KG1 (cell line): ENCODE data around the gene NABP1.
"Not testable (repeated sequence)": the region's sequence is repeated elsewhere in the genome, so short reads cannot be mapped to it uniquely, and the experiment has no call there.

Experiments
- DNase-seq: peaks from one replicate; lab custom pipeline; 2025; lab: John Stamatoyannopoulos, UW

Gene NABP1

GRCh38 chr2:191677646-191678436, at the start of gene NABP1:
TSS of gene NABP1 (plus strand) at chr2:191678136. CDS start at chr2:191678615, 479 bp downstream.
- peak; percentile 94 for DNase-seq

- no peak for DNase-seq
These were observed 48.9 kb upstream of the NABP1 start for GRCh38 chr2:191629001-191629453.

- no peak for DNase-seq
These were observed 47.8 kb upstream of the NABP1 start for GRCh38 chr2:191629976-191630712.

DNA sequence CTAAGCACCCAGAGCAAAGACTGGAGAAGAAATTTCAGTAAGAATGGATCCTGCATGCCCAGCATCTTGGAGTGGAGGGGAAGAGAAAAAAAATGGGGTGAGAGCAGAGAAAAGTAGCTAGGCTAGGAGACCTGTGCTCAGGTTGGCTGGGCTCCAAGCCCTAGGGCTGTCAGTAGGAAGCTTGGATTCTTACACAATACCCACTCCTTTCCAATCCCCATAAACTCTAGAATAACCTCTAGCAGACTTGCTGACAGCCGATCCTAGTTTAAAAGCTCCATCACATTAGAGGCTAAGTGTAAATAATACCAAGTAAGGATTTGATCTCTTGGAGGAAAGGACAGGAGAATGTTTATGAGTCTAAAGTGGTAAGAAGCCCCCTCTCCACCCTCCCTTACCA, 46.2 kb upstream of the NABP1 start:
- no peak for DNase-seq

DNA sequence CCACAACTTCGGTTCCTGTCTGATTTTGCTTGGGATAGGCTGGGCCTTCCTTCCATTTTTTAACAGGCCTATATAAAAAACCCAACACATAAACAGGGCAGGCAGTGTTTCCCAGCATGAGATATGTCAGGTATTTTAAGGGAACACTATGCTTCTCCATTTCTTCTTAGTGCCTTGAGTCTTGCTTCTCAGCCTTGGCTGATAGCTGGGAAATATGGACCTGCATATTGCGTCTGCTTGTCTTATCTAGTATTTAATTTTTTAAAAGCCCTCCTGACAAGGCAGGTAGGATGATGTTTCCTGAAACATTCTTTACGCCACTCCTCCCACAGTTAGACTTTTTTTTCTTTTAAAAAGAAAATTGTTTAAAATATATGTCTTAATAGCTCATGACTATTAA, 45.5 kb upstream of the NABP1 start:
- no peak for DNase-seq

DNA sequence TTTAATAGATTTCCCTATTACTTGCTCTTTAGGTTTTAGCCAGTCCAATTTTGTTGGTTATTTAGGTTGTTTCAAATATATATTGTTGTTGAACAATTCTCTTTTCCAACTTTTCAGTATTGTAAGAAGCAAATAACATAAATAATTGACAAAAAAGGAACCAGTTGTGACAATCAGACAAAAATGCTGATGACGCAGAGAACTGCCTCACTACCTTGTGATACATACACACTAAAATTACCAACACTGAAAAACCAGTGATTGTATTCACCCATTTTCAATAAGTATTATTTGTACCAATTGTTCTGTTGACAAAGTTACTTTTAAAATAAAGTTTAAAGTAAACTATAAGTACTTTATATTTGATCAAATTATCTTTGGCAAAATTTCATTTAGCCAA, 43.1 kb upstream of the NABP1 start:
- DNase-seq = no peak

DNA sequence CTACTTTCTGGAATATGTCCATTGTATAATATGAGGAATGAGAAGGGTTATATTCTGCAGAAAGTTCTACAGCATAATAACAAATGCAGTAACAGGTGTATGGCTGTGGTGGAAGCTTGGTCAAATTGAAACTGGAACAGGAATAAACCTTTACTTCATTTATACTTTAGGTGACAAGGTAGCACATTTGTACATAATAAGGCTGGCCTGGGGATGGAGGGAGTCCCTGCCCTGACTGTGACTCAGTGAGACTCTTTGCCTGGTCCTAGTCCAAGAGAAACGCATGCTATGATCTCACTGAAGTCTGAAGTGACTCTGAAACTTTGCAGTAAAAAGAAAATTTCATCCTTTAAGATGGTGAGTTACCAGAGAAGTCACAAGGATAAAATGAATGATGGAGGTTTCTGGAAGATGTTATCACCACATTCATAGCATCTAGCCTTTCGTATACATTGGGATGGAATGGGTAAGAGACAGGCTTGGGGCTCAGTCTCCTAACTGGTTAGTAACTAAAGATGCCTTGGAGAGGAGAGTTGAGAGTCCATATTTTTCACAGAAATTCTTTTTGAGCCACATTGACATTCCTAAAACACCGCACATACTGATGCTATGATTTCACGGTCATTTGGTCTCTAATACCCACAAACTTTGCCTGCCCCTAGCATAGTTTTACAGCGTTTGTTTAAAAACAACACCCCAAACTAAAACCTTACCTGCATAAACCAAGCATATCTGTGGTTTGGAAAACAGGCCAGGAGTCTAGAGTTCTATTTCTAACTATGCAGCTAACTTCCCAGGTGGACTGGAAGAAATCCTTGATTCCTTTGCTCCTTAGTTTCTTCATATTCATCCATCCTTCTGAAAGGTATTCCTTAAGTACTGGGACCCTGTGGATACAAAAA, 42.4 kb upstream of the NABP1 start:
- DNase-seq = no peak

DNA sequence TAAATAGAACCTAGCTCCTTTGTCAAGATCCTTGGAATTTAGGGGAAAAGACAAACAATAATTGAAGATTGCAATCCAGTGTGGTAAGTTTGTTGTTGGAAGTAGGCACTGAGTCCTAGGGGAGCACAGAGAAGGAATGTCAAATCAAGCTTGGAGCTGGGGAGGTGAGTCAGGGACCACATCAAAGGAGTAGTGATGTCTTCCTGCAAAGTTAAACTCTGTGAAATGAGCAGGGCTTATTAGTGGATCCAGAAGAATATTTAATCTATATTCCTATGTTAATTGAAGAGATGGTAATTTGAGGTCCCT, 41.7 kb upstream of the NABP1 start:
- DNase-seq = no peak

- no peak for DNase-seq
These were observed 41.4 kb upstream of the NABP1 start for GRCh38 chr2:191636586-191636985.

GRCh38 chr2:191637182-191638078, 40.5 kb upstream of the NABP1 start:
- DNase-seq = no peak

DNA sequence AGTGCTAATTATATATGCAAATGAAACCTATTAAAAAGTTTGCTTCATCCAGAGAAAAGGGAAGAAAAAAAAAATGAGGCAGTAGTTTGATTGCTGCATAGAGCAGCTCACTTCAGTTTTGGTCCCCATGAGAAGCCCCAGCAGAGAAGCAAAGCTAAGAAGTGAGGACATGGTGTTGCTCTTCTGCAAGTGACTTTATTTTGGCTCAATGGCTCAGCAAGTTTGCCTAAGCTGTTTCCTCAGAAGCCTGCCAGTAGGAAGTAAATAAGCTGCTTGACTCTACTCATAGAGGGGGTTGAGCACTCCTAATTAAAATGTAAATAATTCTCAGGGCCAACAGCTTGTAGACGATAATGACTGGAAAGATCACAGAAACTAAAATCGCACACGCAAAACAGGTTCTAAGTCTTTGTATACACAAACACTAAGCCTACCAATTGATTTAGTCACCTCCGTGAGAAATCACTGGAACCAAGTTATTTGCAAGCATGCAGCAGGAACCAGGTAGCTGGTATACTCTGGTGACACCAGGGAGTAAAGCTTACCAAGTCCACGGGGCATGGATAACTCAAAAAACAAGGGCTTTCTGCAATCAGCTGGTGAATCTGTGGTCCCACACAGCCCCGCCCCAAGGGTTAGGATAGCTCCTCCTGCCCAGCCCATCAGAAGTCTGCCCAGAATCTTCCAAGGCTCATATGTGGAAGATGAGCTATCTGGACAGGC, 39.7 kb upstream of the NABP1 start:
- DNase-seq = no peak

DNA sequence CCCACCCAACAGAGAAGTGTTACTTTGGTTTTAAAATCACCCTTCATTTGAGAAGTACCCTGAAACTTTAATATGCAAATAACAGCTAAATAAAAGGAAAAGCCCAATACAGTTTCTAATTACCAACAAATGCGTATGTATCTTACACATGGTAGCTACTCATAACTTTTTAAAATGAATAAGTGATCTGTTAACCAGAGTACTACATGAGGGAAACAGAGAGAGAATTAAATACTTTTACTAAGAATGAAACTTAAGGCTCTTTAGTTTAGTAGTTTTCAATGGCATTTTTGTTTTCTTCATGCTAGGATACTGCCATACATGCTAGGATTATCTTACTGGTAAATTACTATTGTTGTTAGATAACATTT, 39.1 kb upstream of the NABP1 start:
- no peak for DNase-seq

GRCh38 chr2:191641609-191642008, 36.3 kb upstream of the NABP1 start:
- DNase-seq = no peak

DNA sequence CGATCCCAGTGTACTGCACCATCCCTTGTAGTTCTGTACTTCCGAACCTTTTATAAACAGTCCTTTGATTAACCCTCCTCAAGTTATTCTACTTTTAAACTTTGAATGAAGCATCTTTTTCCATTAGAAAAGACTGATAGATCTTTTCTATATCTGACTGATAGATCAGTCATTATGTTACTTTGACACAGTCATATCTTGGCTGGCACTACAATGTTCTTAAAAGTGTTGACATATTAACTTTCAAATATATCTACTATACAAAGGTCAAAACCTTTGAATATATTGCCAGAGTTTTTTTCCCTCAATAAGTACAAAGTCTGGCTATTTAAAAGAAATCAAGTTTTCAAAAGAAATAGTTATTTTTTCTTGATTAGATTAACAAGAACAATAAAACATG, 35.4 kb upstream of the NABP1 start:
- DNase-seq = no peak

- no peak for DNase-seq
These were observed 34.5 kb upstream of the NABP1 start for GRCh38 chr2:191643429-191643828.

DNA sequence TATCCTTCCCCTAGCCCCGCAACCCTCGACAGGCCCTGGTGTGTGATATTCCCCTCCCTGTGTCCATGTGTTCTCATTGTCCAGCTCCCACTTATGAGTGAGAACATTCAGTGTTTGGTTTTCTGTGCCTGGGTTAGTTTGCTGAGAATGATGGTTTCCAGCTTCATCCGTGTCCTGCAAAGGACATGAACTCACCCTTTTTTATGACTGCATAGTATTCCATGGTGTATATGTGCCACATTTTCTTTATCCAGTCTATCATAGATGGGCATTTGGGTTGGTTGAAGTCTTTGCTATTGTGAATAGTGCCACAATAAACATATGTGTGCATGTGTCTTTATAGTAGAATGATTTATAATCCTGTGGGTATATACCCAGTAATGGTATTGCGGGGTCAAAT, 33.3 kb upstream of the NABP1 start:
- DNase-seq = not testable (repeated sequence)

GRCh38 chr2:191645032-191645431, 32.9 kb upstream of the NABP1 start:
- no peak for DNase-seq

GRCh38 chr2:191645434-191646162, 32.3 kb upstream of the NABP1 start:
- DNase-seq = no peak

DNA sequence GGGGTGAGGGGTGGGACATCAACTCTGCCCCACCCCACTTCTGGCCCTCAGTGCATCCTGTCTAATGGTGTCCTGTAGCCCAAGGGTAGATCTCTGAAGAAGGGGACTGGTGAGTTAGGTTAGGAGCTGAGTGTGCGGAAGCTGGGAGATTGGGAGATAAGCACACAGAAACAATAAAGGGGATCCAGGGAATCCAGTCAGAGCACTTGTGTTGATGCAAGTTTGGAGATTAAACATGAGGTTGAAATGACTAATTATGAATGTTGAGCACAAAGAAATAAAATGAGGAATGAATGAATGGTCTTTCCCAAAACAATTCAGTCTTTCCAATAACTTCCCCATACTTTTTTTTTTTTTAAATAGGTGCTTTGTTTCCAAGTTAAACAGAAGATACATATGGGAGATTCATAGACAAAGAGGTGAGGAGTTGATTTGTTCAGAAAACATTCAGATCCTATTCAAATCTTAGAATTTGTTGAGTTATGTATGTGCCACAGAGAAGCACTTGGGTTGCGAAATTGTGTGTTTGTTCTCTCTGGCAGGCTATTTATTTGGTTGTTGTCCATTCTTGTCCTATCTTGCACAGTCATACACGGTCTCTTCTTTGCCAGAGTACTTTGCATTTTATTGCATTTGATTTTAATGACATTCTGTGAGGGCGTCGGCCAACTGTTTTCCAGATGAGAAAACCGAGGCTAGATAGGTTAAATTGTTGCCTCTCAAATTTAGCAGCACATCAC, 31.6 kb upstream of the NABP1 start:
- no peak for DNase-seq
